Activated T-cell treated with anti-CD3 and anti-CD28 coated beads for 24 hours (primary cell): ENCODE results near the gene SLC27A1.
"Not testable (repeated sequence)": the region's sequence is repeated elsewhere in the genome, so short reads cannot be mapped to it uniquely, and the experiment has no call there.

Experiments
- DNase-seq: peaks from one replicate; pipeline ENCODE4 v3.0.0-alpha.2; 2020; ENCODE audit warnings: low read depth

The SLC27A1 gene

DNA sequence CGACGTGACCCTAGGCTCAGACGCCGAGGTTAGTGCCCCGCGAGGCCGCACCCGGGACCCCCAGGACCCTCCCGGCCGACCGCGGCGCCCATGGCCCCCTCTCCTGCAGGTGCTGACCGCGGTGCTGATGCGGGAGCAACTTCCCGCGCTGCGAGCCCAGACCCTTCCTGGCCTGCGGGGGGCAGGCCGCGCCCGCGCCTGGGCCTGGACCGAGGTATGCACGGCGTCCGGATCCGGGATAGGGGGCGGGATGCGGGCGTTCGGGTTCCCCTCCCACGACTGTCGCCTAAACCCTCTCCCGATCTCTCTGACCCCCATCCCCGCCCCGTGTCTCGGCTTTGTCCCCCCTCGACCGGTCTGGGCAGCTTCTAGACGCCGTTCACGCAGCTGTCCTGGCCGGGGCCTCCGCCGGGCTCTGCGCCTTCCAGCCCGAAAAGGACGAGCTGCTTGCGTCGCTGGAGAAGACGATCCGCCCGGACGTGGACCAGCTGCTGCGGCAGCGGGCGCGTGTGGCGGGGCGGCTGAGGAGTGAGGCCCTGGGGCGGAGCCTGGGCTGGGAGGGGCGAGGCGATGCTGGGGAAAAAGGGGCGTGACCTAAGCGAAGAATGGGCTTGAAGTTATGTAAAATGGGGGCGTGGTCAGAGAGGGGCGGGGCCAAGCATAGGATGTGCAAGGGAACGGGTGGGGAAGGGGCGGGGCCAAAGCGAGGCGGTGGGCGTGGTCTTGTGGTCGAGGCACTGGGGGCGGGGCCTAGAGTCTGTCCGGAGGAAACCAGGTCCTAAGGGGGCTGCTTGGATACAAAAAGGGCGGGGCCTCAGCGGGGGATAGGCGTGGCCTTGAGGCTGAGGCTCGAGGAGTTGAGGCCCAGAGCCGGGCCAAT lies 69.2 kb downstream of the SLC27A1 start:
- peak; percentile 95 for DNase-seq

DNA sequence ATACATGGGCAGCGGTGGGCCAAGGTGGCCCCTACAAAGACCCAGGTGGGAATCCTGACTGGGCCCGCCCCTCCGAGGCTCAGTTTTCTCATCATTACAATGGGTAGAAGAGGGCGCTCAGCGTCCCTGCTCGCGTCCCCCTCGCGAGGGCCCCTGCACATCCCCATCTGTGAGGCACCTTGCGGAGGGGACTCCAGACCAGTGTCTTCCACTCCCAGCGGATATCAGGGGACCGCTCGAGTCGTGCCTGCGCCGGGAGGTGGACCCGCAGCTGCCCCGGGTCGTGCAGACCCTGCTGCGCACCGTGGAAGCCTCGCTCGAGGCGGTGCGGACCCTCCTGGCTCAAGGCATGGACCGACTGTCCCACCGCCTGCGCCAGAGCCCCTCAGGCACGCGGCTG lies 69.8 kb downstream of the SLC27A1 start:
- DNase-seq: no peak

DNA sequence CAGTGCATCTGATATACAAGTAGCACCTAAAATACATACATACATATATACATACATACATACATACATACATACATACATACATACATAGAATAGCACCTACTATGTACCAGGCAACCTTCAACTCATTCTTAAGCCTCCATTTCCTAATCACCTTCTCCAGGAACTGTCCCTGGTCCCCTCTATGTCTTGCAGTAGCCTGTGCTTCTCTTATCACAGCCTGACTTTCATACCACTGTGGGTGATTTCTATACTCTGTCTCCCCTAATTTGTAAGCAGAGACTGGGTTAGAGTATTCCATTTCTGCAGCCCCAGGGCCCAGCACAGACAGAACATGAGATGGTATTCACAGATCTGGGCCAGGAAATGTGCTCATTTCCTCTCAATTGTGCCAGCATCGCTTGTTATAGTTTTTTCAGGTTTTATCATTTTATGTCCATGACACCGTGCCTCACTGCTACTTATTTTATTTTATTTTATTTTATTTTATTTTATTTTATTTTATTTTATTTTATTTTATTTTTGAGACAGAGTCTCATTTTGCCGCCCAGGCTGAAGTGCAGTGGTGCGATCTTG lies 70.9 kb downstream of the SLC27A1 start:
- DNase-seq: no peak

DNA sequence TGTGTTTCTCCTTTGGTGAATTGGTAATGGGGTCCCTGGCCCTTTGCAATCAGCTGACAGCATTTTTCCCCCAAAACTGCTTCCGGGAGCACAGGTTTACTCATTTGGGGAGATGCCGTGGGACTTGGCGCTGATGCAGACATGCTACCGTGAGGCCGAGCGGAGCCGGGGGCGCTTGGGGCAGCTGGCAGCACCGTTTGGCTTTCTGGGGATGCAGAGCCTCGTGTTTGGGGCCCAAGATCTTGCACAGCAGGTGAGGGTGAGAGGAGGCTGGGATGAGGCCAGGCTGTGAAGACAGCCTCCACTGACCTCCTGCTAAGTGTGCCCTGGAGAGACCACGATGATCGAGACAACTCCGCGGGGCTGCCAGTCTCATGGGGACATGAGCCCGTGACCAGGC lies 71.7 kb downstream of the SLC27A1 start:
- no peak for DNase-seq

DNA sequence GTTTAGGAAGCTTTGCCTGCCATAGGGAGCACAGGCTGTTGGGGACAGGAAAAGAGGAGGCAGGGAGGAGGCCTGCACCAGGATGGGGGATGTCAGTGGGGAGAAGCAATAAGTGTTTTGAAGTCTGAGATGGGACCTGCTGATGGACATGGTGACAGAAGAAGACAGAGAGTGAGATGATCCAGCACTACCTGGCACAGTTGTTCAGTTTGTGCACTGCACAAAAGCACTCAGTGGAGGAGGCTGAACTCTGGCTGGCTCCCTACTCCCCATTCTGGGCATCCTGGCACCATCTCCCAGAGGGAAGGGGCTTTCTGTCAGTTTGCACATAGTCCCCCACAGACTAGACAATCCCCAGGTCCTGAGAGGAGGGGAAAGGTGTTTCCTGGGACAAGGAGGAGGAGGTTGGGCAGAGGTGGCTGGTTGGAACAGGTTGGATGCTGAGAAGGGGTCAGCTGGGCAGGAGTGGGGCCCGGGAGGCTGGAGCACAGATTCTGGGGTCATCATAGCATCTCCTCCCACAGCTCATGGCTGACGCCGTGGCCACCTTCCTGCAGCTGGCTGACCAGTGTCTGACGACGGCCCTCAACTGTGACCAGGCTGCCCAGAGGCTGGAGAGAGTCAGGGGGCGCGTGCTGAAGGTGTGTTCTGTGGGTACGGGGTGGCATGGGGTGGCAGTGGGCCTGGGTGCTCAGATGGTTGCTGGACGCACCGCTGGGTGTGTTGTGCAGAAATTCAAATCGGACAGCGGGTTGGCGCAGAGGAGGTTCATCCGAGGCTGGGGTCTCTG lies 72.7 kb downstream of the SLC27A1 start:
- no peak for DNase-seq

DNA sequence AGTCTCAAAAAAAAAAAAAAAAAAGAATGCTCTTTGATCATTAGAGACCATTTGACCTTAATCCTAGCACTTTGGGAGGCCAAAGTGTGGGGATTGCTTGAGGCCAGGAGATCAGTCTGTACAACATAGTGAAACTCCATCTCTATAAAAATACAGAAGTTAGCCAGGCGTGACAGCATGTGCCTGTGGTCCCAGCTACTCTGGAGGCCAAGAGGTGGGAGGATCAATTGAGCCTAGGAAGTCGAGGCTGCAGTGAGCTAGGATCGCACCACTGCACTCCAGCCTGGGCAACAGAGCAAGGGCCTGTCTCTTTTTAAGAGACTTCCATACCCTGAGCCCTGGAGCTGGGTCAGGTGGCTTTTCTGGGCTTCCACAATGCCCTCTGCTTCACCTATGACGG lies 73.7 kb downstream of the SLC27A1 start:
- DNase-seq: no peak

DNA sequence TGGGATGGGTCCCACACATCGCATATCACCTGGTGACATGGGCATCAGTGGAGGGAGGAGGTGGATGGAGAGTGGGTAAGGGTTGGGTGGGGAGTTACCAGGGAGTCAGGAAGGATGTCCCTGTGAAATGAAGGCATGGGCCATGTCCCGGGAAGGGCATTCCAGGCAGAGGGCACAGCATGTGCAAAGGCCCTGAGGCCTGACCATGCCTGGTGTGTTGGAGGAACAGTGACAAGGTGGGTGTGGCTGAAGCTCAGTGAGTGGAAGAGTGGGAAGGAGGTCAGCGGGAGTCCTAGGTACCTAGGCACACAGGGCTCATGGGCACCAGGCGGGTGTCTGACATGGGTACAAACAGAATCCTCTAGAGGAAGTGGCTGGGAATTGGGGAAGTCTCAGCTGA lies 74.1 kb downstream of the SLC27A1 start:
- no peak for DNase-seq

DNA sequence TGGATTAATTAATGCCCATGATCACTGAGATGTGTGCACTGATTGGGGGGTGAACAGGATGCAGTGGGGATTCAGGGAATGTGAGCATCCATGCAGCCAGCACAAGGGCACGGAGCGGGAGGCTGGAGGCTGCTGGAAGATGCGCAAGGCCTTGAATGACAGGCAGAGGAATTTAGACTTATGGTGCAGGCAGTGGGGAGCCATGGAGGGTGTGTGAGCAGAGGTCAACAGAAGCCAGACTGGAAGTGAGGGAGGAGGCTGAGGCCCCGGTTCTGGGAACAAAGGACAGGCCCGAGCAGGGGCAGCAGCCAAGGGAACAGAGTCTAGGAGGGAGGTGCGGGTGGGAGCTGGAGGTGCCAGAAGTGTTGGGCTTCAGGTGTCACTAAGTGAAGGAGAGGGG lies 77.8 kb downstream of the SLC27A1 start:
- no peak for DNase-seq

DNA sequence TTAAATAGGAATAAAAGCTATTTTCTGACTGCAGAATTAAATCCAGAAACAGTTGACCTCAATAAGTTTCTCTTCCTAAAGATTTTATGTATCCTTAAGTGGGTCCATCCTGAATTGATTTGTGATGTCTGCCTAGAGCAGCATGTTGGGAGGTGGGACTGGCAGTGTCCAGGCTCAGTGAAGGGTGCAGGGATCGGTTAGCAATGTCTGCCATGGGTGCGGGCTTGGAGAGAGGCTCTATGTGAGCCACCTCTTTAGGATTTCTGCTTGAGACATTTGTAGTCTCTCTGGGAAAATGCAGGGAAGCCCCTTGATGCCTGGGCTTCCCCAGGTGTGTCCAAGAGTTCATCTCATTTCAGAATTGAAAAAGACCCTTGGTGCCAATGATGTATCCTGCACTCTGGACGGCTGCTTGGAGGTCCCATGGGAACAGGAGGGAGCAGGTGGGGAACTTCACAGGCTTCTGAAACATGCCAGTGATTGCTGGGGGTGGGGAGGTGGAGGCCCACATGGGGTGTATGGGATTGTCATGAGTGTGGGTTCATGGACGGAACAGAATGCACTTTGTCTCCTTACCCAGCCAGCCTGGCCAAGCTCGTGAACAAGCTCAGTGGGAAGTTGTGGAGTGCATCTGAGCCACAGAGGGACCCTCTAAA lies 78.9 kb downstream of the SLC27A1 start:
- DNase-seq: no peak

DNA sequence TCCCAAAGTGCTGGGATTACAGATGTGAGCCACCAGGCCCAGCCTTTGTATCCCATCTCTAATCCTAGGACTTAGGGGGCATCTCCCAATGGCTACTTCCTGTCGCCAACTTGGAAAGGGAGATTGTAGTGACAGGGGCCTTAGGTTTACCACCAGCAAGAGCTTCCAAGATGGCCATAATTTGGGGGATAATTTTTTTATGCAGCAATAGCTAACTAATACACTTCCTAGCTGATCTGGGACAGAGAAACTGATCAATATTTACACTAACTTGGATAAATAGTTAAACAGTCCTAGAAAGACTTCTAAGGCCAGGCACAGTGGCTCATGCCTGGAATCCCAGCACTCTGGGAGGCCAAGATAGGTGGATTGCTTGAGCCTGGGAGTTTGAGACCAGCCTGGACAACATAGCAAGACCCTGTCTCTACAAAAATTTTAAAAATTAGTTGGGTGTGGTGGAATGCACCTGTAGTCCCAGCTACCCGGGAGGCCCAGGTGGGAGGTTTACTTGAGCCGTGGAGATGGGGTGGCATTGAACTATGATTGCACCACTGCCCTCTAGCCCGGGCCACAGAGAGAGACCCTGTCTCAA lies 79.8 kb downstream of the SLC27A1 start:
- no peak for DNase-seq

DNA sequence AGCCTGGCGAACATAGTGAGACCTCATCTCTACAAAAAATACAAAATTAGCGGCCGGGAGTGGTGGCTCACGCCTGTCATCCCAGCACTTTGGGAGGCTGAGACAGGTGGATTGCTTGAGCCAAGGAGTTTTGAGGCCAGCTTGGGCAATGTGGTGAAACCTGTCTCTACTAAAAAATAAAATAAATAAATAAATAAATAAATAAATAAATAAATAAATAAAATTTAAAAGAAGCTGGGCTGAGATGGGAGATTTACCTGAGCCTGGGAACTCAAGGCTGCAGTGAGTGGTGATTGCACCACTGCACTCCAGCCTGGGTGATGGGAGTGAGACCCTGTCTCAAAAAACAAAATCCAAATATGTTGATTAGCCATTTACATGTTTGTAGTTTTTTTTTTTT lies 82.4 kb downstream of the SLC27A1 start:
- not testable (repeated sequence) for DNase-seq

DNA sequence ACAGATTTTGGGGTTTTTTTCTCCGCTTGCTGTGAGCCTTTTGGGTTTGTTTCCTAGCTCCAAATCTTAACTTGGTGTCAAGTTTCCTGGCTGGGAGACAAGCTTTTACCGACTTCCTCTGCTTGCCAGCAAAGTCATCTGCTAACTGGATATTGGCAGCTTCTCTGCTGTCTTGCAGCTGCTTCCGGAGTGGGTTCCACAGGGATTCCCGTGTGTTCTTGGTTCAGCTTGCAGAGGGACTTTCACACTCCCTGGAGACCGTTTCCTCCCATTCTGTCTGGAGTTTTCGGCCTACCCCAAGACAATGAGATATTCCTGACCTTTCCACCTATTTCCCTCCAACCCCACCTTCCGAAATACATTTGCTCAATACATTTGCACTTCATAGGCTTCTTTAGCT lies 82.9 kb downstream of the SLC27A1 start:
- no peak for DNase-seq

DNA sequence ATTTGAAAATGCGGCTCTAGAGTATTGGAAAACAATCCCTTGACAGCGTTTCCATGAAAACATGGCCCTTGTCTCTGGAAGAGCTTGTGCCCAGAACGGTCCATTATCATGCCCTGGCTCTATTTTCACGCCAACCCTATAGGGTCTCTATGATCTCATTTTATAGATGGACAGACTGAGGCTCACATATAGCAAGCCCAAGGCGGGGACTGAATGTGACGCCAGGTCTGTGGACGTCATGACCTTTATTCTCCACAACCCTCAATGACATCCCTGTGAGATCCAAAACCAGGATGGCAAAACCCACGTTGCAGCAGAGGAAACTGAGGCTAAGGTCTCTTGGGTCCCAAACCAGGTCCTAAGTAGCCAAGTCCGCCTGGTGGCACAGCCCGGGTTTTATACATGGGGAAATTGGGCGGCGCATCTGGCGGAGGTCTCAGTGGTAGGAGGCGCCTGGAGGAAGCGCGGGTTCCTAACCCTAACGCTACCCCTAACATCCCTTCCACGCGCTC lies 84.7 kb downstream of the SLC27A1 start:
- DNase-seq: no peak

DNA sequence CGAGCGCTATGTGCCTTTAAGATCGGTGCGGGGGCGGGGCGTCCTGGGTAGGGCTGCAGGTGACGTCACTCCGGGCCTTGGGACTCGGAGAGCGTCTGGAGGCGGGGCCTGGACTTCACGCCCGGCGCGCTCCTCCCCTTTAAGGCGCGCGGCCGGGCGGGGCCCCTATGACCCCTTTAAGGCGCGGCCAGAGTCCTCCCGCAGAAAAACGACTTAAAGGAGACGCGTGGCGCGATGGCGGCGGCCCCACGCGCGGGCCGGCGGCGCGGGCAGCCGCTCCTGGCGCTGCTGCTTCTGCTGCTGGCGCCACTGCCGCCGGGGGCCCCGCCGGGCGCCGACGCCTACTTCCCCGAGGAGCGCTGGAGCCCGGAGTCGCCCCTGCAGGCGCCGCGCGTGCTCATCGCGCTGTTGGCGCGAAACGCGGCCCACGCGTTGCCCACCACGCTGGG lies 85.2 kb downstream of the SLC27A1 start, which contains the start of gene COLGALT1:
TSS of gene COLGALT1 (plus strand) at position 170 of the 449 bp plus-strand sequence. CDS start at position 235, 65 bp downstream.
- DNase-seq: peak; percentile 97
